ENCODE measurements around the gene TBC1D22A. TPM values are rescaled to one million over a fixed set of nuclear protein-coding genes. Genes with fewer than 3 reads are reported as not detected.
"Not testable (repeated sequence)": the region's sequence is repeated elsewhere in the genome, so short reads cannot be mapped to it uniquely, and the experiment has no call there.

Gene TBC1D22A
- total and polyA plus RNA-seq, 9 of the 15 experiments (the other 6 are each of a cell fraction or from before 2014, with no cell fraction given), result 0.20 to 11.5 (median 5.2) TPM

GRCh38 chr22:47116426-47117341 lies 354.2 kb downstream of the TBC1D22A start:
- Histone ChIP-seq H4K20me1 (replicated peaks; ENCODE audit: control insufficient read depth, insufficient read depth, low read length) (no peaks in the 10 kb centered on the region), H3K4me2 (ENCODE audit: insufficient read depth, low read length) (no peak overlapping the region), H3K27me3 (ENCODE audit: control insufficient read depth in 2 of 2, insufficient read depth in 2 of 2, low read length in 2 of 2) (no peaks in the 10 kb centered on the region), H3K9me3 (replicated peaks; ENCODE audit: control insufficient read depth, insufficient read depth, low read depth, low read length) (no peaks in the 10 kb centered on the region), H3K36me3 (ENCODE audit: control insufficient read depth, insufficient read depth, low read length) (no peaks in the 10 kb centered on the region), H3K27ac (ENCODE audit: extremely low read depth, low read depth, low read length) (no peak overlapping the region), H3K9me1 (ENCODE audit: control insufficient read depth, insufficient read depth, low read length) (no peaks in the 10 kb centered on the region), H3K9ac (ENCODE audit: insufficient read depth in 1 of 2, low read depth in 2 of 2, low read length in 2 of 2) (no peak overlapping the region), H3K4me3 (no peak overlapping the region), H3K79me2 (ENCODE audit: control insufficient read depth, insufficient read depth, low read length) (no peaks in the 10 kb centered on the region), H2AFZ (ENCODE audit: low read depth, low read length) (no peak overlapping the region), H3K4me1 (replicated peaks in 1 of 2; ENCODE audit: control insufficient read depth in 2 of 2, insufficient read depth in 2 of 2, low read length in 2 of 2) (peaks cover 0 to 12% of the 10 kb centered on the region in 2 experiments; a peak in 1 of 5 replicates)
- BruUV-seq (replicated peaks), result no TSS peak
- FAIRE-seq (no peak), ATAC-seq (no peak), DNase-seq (ENCODE audit: extremely low read depth in 1 of 4, low spot score in 3 of 4) (no peak)
- WGBS (ENCODE audit: insufficient coverage, low coverage, missing lambda C conversion rate), result 69% methylated on average over 18 of the region's 28 CpGs
- TF ChIP-seq NFIX (CRISPR knock-in tag; IDR thresholded peaks at IDR 0.05; ENCODE audit: low read depth) (no peak), CBFA2T2 (conservative IDR thresholded peaks at IDR 0.05) (no peak), ZNF41 (CRISPR knock-in tag; conservative IDR thresholded peaks at IDR 0.05) (no peak), PHF21A (IDR thresholded peaks at IDR 0.05; ENCODE audit: borderline replicate concordance, low read depth) (no peak), CREB5 (CRISPR knock-in tag; IDR thresholded peaks at IDR 0.05) (no peak), RBM22 (IDR thresholded peaks at IDR 0.05; ENCODE audit: low read depth, low read length, poor library complexity, severe bottlenecking) (no peak), RBM34 (IDR thresholded peaks at IDR 0.05; ENCODE audit: borderline replicate concordance, insufficient read depth, low read length) (no peak), BHLHE40 (IDR thresholded peaks at IDR 0.05; ENCODE audit: low read length) (no peak), ZNF143 (CRISPR knock-in tag; IDR thresholded peaks at IDR 0.05) (no peak), NR0B1 (IDR thresholded peaks at IDR 0.05; ENCODE audit: partially characterized antibody) (no peak), YY1 (IDR thresholded peaks at IDR 0.05; ENCODE audit: borderline replicate concordance in 1 of 3, control insufficient read depth in 1 of 3, extremely low read depth in 1 of 3, insufficient read depth in 3 of 3, insufficient read length in 1 of 3, insufficient replicate concordance in 2 of 3, low read depth in 1 of 3, low read length in 2 of 3) (no peak)
- in situ Hi-C loops (cut with MboI) (no loop called here), intact Hi-C loops (cut with micrococcal nuclease) (no loop called here)
- POLR2A ChIA-PET, result interaction anchor here (1.2 kb wide), 1 partner anchor 9 kb away, joined by 3 read pairs; no protein-coding TSS in a partner anchor
- CTCF ChIA-PET (ENCODE audit: low intra/inter-chr PET ratio), result no interaction called here

- BruUV-seq (replicated peaks), result not testable (repeated sequence)
These were observed 355.0 kb downstream of the TBC1D22A start for GRCh38 chr22:47117442-47117841.

More at GRCh38 chr22:47117442-47117841, 355.0 kb downstream of the TBC1D22A start:
- CTCF ChIA-PET (ENCODE audit: low intra/inter-chr PET ratio); H3K27me3 ChIP-seq (ENCODE audit: control insufficient read depth in 2 of 2, insufficient read depth in 2 of 2, low read length in 2 of 2); POLR2A ChIA-PET; H3K27ac ChIP-seq (ENCODE audit: extremely low read depth, low read depth, low read length); H3K4me2 ChIP-seq (ENCODE audit: insufficient read depth, low read length); H3K9me1 ChIP-seq (ENCODE audit: control insufficient read depth, insufficient read depth, low read length); H3K4me3 ChIP-seq; H3K9ac ChIP-seq (ENCODE audit: insufficient read depth in 1 of 2, low read depth in 2 of 2, low read length in 2 of 2); in situ Hi-C loops (cut with MboI); H4K20me1 ChIP-seq (replicated peaks; ENCODE audit: control insufficient read depth, insufficient read depth, low read length); H3K79me2 ChIP-seq (ENCODE audit: control insufficient read depth, insufficient read depth, low read length); intact Hi-C loops (cut with micrococcal nuclease); DNase-seq (ENCODE audit: extremely low read depth in 1 of 4, low spot score in 3 of 4); H3K9me3 ChIP-seq (replicated peaks; ENCODE audit: control insufficient read depth, insufficient read depth, low read depth, low read length); H2AFZ ChIP-seq (ENCODE audit: low read depth, low read length); ATAC-seq; FAIRE-seq; H3K4me1 ChIP-seq (replicated peaks in 1 of 2; ENCODE audit: control insufficient read depth in 2 of 2, insufficient read depth in 2 of 2, low read length in 2 of 2); H3K36me3 ChIP-seq (ENCODE audit: control insufficient read depth, insufficient read depth, low read length): not testable (repeated sequence)
- 95% methylated on average over 4 of the region's 18 CpGs for WGBS (ENCODE audit: insufficient coverage, low coverage, missing lambda C conversion rate)

Data from K562 (cell line).